H9 (cell line): ENCODE results near the gene ANKS3. TPM values are rescaled to one million over a fixed set of nuclear protein-coding genes. Genes with fewer than 3 reads are reported as not detected.
A peak's percentile ranks its signal among the peaks of the same experiment; 100 is the strongest.

ENCODE experiments used
- DNase-seq: peaks from one replicate; pipeline ENCODE4 v3.0.0-alpha.2; 2017
- H2AFZ ChIP-seq: one replicate; pipeline ENCODE4 v1.6.1; 2013; ENCODE audit warnings: mild to moderate bottlenecking, low read length, control low read depth, moderate library complexity
- H2AK5ac ChIP-seq: 2 replicates; pipeline ENCODE4 v1.6.1; 2013; ENCODE audit warnings: low read length, control low read depth, mixed read lengths; ENCODE audit not compliant: insufficient read length
- H2BK120ac ChIP-seq: one replicate; pipeline ENCODE4 v1.6.1; 2013; ENCODE audit warnings: low read depth, mild to moderate bottlenecking, low read length, control low read depth, inconsistent platforms; ENCODE audit not compliant: poor library complexity, severe bottlenecking
- H2BK12ac ChIP-seq: 2 replicates; pipeline ENCODE4 v1.6.1; 2013; ENCODE audit warnings: low read length, control low read depth, mixed read lengths, low read depth; ENCODE audit not compliant: insufficient read length
- H2BK15ac ChIP-seq: 2 replicates; pipeline ENCODE4 v1.6.1; 2013; ENCODE audit warnings: low read depth, low read length, control low read depth
- H2BK20ac ChIP-seq: one replicate; pipeline ENCODE4 v1.6.1; 2013; ENCODE audit warnings: low read depth, mild to moderate bottlenecking, low read length, control low read depth, inconsistent platforms; ENCODE audit not compliant: poor library complexity, severe bottlenecking
- H2BK5ac ChIP-seq: 2 replicates; pipeline ENCODE4 v1.6.1; 2013; ENCODE audit warnings: low read length, control low read depth, mixed read lengths; ENCODE audit not compliant: insufficient read length
- H3K14ac ChIP-seq: 2 replicates; pipeline ENCODE4 v1.6.1; 2013; ENCODE audit warnings: low read length, control low read depth; ENCODE audit not compliant: insufficient read depth
- H3K18ac ChIP-seq: 2 replicates; pipeline ENCODE4 v1.6.1; 2013; ENCODE audit warnings: low read depth, mild to moderate bottlenecking, mixed read lengths, low read length, control low read depth; ENCODE audit not compliant: insufficient read length
- H3K23ac ChIP-seq: 2 replicates; pipeline ENCODE4 v1.6.1; 2013; ENCODE audit warnings: low read length, control low read depth, mixed read lengths, low read depth; ENCODE audit not compliant: insufficient read length
- H3K23me2 ChIP-seq: 2 replicates; pipeline ENCODE4 v1.6.1; 2013; ENCODE audit warnings: low read depth, mild to moderate bottlenecking, mixed read lengths, low read length, control low read depth; ENCODE audit not compliant: insufficient read length, poor library complexity, severe bottlenecking
- H3K27ac ChIP-seq: 2 replicates; pipeline ENCODE4 v1.5.1; 2013; ENCODE audit warnings: low read length, control low read depth, mixed read lengths, low read depth; ENCODE audit not compliant: insufficient read length
- H3K27me3 ChIP-seq: 2 replicates; pipeline ENCODE4 v1.6.1; 2013; ENCODE audit warnings: low read length, control low read depth, inconsistent platforms; ENCODE audit not compliant: insufficient read depth
- H3K4ac ChIP-seq: 2 replicates; pipeline ENCODE4 v1.6.1; 2013; ENCODE audit warnings: low read depth, mild to moderate bottlenecking, control low read depth, inconsistent platforms, low read length, moderate library complexity
- H3K4me1 ChIP-seq: 2 replicates; pipeline ENCODE4 v1.6.1; 2013; ENCODE audit warnings: low read length, control low read depth, inconsistent platforms; ENCODE audit not compliant: insufficient read depth
- H3K4me2 ChIP-seq: 2 replicates; pipeline ENCODE4 v1.6.1; 2013; ENCODE audit warnings: low read length, control low read depth, mixed read lengths; ENCODE audit not compliant: insufficient read length, insufficient read depth
- H3K56ac ChIP-seq: 2 replicates; pipeline ENCODE4 v1.6.1; 2013; ENCODE audit warnings: low read depth, mild to moderate bottlenecking, mixed read lengths, low read length, control low read depth; ENCODE audit not compliant: insufficient read length
- H3K79me1 ChIP-seq: 2 replicates; pipeline ENCODE4 v1.6.1; 2013; ENCODE audit warnings: low read depth, mild to moderate bottlenecking, moderate library complexity, low read length, control low read depth, inconsistent platforms; ENCODE audit not compliant: insufficient read depth, poor library complexity, severe bottlenecking
- H3K79me2 ChIP-seq: 2 replicates; pipeline ENCODE4 v1.6.1; 2013; ENCODE audit warnings: low read length, control low read depth, inconsistent platforms; ENCODE audit not compliant: insufficient read depth
- H3K9ac ChIP-seq: 2 replicates; pipeline ENCODE4 v1.6.1; 2013; ENCODE audit warnings: low read length, control low read depth, mixed read lengths; ENCODE audit not compliant: insufficient read length; ENCODE audit errors: extremely low read depth
- H3K9me3 ChIP-seq: one replicate; pipeline ENCODE4 v1.6.1; 2013; ENCODE audit warnings: low read depth, low read length, inconsistent platforms; ENCODE audit not compliant: control insufficient read depth
- H3T11ph ChIP-seq: one replicate; pipeline ENCODE4 v1.6.1; 2013; ENCODE audit warnings: mild to moderate bottlenecking, low read length, control low read depth, inconsistent platforms
- H4K20me1 ChIP-seq: one replicate; pipeline ENCODE4 v1.6.1; 2013; ENCODE audit not compliant: control insufficient read depth, insufficient read length, insufficient read depth
- H4K5ac ChIP-seq: 2 replicates; pipeline ENCODE4 v1.6.1; 2013; ENCODE audit warnings: low read depth, mild to moderate bottlenecking, mixed read lengths, low read length, control low read depth; ENCODE audit not compliant: insufficient read length
- H4K8ac ChIP-seq: replicated peaks from 2 replicates; pipeline ENCODE4 v1.6.1; 2013; ENCODE audit warnings: low read length, control low read depth, mixed read lengths, low read depth; ENCODE audit not compliant: insufficient read length
- H4K91ac ChIP-seq: 2 replicates; pipeline ENCODE4 v1.6.1; 2013; ENCODE audit warnings: low read depth, mild to moderate bottlenecking, moderate library complexity, mixed read lengths, low read length, control low read depth; ENCODE audit not compliant: insufficient read length
- H3K27ac Mint-ChIP-seq, 3 experiments: 2 replicates in 2 of 3; 3 replicates in 1 of 3; pipeline ENCODE4 v1.8.0; 2020 to 2021; ENCODE audit warnings: mixed read lengths in 3 of 3, mild to moderate bottlenecking in 1 of 3, moderate library complexity in 1 of 3
- H3K27me3 Mint-ChIP-seq: 2 replicates; pipeline ENCODE4 v1.8.0; 2021; ENCODE audit warnings: low read depth, mild to moderate bottlenecking, moderate library complexity, mixed read lengths
- H3K36me3 Mint-ChIP-seq, 3 experiments: 2 replicates in 2 of 3; 3 replicates in 1 of 3; pipeline ENCODE4 v1.8.0; 2020 to 2021; ENCODE audit warnings: low read depth in 3 of 3, mixed read lengths in 3 of 3; ENCODE audit not compliant: insufficient read depth in 1 of 3
- H3K4me1 Mint-ChIP-seq, 2 experiments: 2 replicates each; pipeline ENCODE4 v1.8.0; 2020; ENCODE audit warnings: mixed read lengths in 2 of 2
- H3K4me3 Mint-ChIP-seq, 2 experiments: 2 replicates in 1 of 2; 3 replicates in 1 of 2; pipeline ENCODE4 v1.8.0; 2020 to 2021; ENCODE audit warnings: mild to moderate bottlenecking in 2 of 2, mixed read lengths in 2 of 2, moderate library complexity in 1 of 2
- H3K9me3 Mint-ChIP-seq, 2 experiments: 2 replicates in 1 of 2; 3 replicates in 1 of 2; pipeline ENCODE4 v1.8.0; 2020; ENCODE audit warnings: mild to moderate bottlenecking in 2 of 2, mixed read lengths in 2 of 2, moderate library complexity in 1 of 2
- WGBS: extraction: QIAGEN DNeasy Blood & Tissue Kit; methylation state at CpG from one replicate; pipeline ENCODE4 v1.1.7; 2013; ENCODE audit warnings: missing lambda C conversion rate, low lambda C conversion rate, mixed read lengths; ENCODE audit not compliant: insufficient read length; ENCODE audit errors: extremely low coverage; 5-methylcytosine and 5-hydroxymethylcytosine counted together
- total RNA-seq: library from RNA; stranded (reverse); gene quantifications from 2 replicates; pipeline ENCODE4 v1.2.1, GENCODE V29; 2021
- TF ChIP-seq, protein P1 (sequence below): fragments of 200-600 bp; sonication (generic); conservative IDR thresholded peaks from 3 replicates; pipeline ENCODE4 v1.8.0; 2021; ENCODE audit warnings: antibody characterized with exemption, mild to moderate bottlenecking

The ANKS3 gene
- total RNA-seq, 1 experiment from 2014 or later, result 32.0 TPM

GRCh38 chr16:4663777-4664465 lies 70.2 kb downstream of the ANKS3 start:
- no peak overlapping the region for H3K56ac ChIP-seq
- H4K5ac ChIP-seq, result no peak overlapping the region
- H2AK5ac ChIP-seq, result no peak overlapping the region
- H3K23ac ChIP-seq, result no peak overlapping the region
- H2BK15ac ChIP-seq, result no peak overlapping the region
- H3K4me2 ChIP-seq, result no peak overlapping the region
- Mint-ChIP-seq H3K36me3 (peaks cover 9 to 48% (median 20%) of the 10 kb centered on the region in 3 experiments; a peak in 6 of 7 replicates), H3K27ac (peak overlapping the region; percentile 18 to 93 (median 38); a peak in 3 of 7 replicates), H3K4me3 (no peak overlapping the region), H3K9me3 (no peaks in the 10 kb centered on the region), H3K27me3 (no peaks in the 10 kb centered on the region; the same call in 1 of the 2 replicates), H3K4me1 (peaks cover 0 to 8% of the 10 kb centered on the region in 2 experiments; a peak in 2 of 4 replicates)
- no peak overlapping the region for H3K27ac ChIP-seq
- no peak overlapping the region for H3T11ph ChIP-seq
- H3K79me2 ChIP-seq, result no peaks in the 10 kb centered on the region
- H3K18ac ChIP-seq, result no peak overlapping the region
- H2AFZ ChIP-seq, result no peak overlapping the region
- H3K79me1 ChIP-seq, result no peaks in the 10 kb centered on the region
- H3K23me2 ChIP-seq, result no peaks in the 10 kb centered on the region
- no peak overlapping the region for H3K4ac ChIP-seq
- no peak overlapping the region for H3K14ac ChIP-seq
- H4K20me1 ChIP-seq, result no peaks in the 10 kb centered on the region
- H2BK5ac ChIP-seq, result no peak overlapping the region
- no peak overlapping the region for H2BK120ac ChIP-seq
- no peak overlapping the region for H2BK20ac ChIP-seq
- H4K91ac ChIP-seq, result no peak overlapping the region
- no peak overlapping the region for H4K8ac ChIP-seq
- no peaks in the 10 kb centered on the region for H3K4me1 ChIP-seq
- no peak overlapping the region for H2BK12ac ChIP-seq
- no CpG with 5 or more reads among the region's 25 CpGs for WGBS
- no peak overlapping the region for H3K9ac ChIP-seq
- no peak for DNase-seq
- TF ChIP-seq, protein P1, sequence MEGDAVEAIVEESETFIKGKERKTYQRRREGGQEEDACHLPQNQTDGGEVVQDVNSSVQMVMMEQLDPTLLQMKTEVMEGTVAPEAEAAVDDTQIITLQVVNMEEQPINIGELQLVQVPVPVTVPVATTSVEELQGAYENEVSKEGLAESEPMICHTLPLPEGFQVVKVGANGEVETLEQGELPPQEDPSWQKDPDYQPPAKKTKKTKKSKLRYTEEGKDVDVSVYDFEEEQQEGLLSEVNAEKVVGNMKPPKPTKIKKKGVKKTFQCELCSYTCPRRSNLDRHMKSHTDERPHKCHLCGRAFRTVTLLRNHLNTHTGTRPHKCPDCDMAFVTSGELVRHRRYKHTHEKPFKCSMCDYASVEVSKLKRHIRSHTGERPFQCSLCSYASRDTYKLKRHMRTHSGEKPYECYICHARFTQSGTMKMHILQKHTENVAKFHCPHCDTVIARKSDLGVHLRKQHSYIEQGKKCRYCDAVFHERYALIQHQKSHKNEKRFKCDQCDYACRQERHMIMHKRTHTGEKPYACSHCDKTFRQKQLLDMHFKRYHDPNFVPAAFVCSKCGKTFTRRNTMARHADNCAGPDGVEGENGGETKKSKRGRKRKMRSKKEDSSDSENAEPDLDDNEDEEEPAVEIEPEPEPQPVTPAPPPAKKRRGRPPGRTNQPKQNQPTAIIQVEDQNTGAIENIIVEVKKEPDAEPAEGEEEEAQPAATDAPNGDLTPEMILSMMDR, result no peak
- H3K9me3 ChIP-seq, result no peaks in the 10 kb centered on the region
- no peaks in the 10 kb centered on the region for H3K27me3 ChIP-seq
